B cell (primary cell): Measurements from ENCODE around the gene TMC6. TPM values are rescaled to one million over a fixed set of nuclear protein-coding genes. Genes with fewer than 3 reads are reported as not detected.
A peak's percentile ranks its signal among the peaks of the same experiment; 100 is the strongest.

Experiments
- ATAC-seq: fragments of 200-7000 bp; cut with Tn5 transposase; one replicate; pipeline ENCODE4 v1.10.0; 2021; ENCODE audit warnings: low read depth, mild to moderate bottlenecking, moderate number of reproducible peaks, moderate library complexity
- CTCF ChIA-PET: fragments of 350-600 bp; sonication (Branson Sonifier 250); formaldehyde crosslinking; loops from one replicate; lab custom pipeline; 2021; ENCODE audit warnings: antibody characterized with exemption, inconsistent platforms; lab: Charles Lee
- POLR2A ChIA-PET: fragments of 350-600 bp; sonication (Branson Sonifier 250); formaldehyde crosslinking; loops from one replicate; lab custom pipeline; 2021; ENCODE audit warnings: antibody characterized with exemption; lab: Charles Lee
- DNase-seq: peaks from one replicate; pipeline ENCODE4 v3.0.0; 2013
- H2AFZ ChIP-seq: 2 replicates; pipeline ENCODE4 v1.6.1; 2012; ENCODE audit warnings: mild to moderate bottlenecking, low read depth, low read length; ENCODE audit not compliant: insufficient read depth, poor library complexity, severe bottlenecking
- H3K27ac ChIP-seq, 2 donors: 1 replicate in 1 of 2; 2 replicates in 1 of 2; pipeline ENCODE4 v1.5.1; 2012 to 2013; ENCODE audit warnings: low read length in 2 of 2, mild to moderate bottlenecking in 2 of 2, moderate library complexity in 1 of 2
- H3K27me3 ChIP-seq, 4 experiments: fragments of 200-600 bp in 1 of 4; sonication (generic) in 1 of 4; replicated peaks in 1 of 4; 1 replicate in 2 of 4; 2 replicates in 2 of 4; pipeline versions ENCODE4 v1.6.1 to v1.7.0; 2013 to 2016; ENCODE audit warnings: low read length in 3 of 4, mild to moderate bottlenecking in 2 of 4, mixed read lengths in 1 of 4, moderate library complexity in 1 of 4; ENCODE audit not compliant: insufficient read depth in 4 of 4, control insufficient read depth in 3 of 4; ENCODE audit errors: control extremely low read depth in 1 of 4
- H3K36me3 ChIP-seq, 2 experiments: replicated peaks in 1 of 2; 1 replicate in 1 of 2; 2 replicates in 1 of 2; pipeline versions ENCODE4 v1.6.1 to v1.7.1; 2013; ENCODE audit warnings: low read length in 1 of 2; ENCODE audit not compliant: insufficient read depth in 2 of 2, control insufficient read depth in 1 of 2; ENCODE audit errors: control extremely low read depth in 1 of 2, extremely low read depth in 1 of 2
- H3K4me1 ChIP-seq, 2 donors: fragments of 200-600 bp in 1 of 2; sonication (generic) in 1 of 2; 1 replicate in 1 of 2; 2 replicates in 1 of 2; pipeline versions ENCODE4 v1.5.1 to v1.6.1; 2013 to 2017; ENCODE audit warnings: low read length in 2 of 2; ENCODE audit not compliant: control insufficient read depth in 2 of 2, insufficient read depth in 2 of 2
- H3K4me2 ChIP-seq: replicated peaks from 2 replicates; pipeline ENCODE3; 2012; ENCODE audit warnings: mild to moderate bottlenecking, low read depth, low read length; ENCODE audit not compliant: poor library complexity, severe bottlenecking
- H3K4me3 ChIP-seq, 5 experiments: fragments of 200-600 bp in 1 of 5; sonication (generic) in 1 of 5; 1 replicate in 3 of 5; 2 replicates in 2 of 5; pipeline versions ENCODE4 v1.5.1 to v1.7.0; 2011 to 2016; ENCODE audit warnings: low read length in 4 of 5, mild to moderate bottlenecking in 4 of 5, low read depth in 2 of 5, control low read depth in 1 of 5, moderate library complexity in 1 of 5; ENCODE audit not compliant: insufficient read depth in 1 of 5; ENCODE audit errors: control extremely low read depth in 1 of 5, extremely low read depth in 1 of 5
- H3K79me2 ChIP-seq: fragments of 200-600 bp; sonication (generic); one replicate; pipeline ENCODE4 v1.6.0; 2016; ENCODE audit warnings: low read length; ENCODE audit not compliant: control insufficient read depth, insufficient read depth
- H3K9ac ChIP-seq: fragments of 200-600 bp; sonication (generic); 2 replicates; pipeline ENCODE4 v1.6.1; 2017; ENCODE audit warnings: mild to moderate bottlenecking, low read length, moderate library complexity
- H3K9me3 ChIP-seq, 3 donors: one replicate each; pipeline versions ENCODE4 v1.6.1 to v1.7.1; 2013; ENCODE audit warnings: low read length in 2 of 3; ENCODE audit not compliant: control insufficient read depth in 2 of 3, insufficient read depth in 1 of 3; ENCODE audit errors: control extremely low read depth in 1 of 3
- H4K20me1 ChIP-seq: 2 replicates; pipeline ENCODE4 v1.6.0; 2012; ENCODE audit warnings: mild to moderate bottlenecking, low read length; ENCODE audit not compliant: insufficient read depth, control insufficient read depth, poor library complexity, severe bottlenecking
- H3K27ac Mint-ChIP-seq: one replicate; pipeline ENCODE4 v1.8.0; 2021; ENCODE audit warnings: mixed read lengths
- H3K27me3 Mint-ChIP-seq: one replicate; pipeline ENCODE4 v1.8.0; 2021; ENCODE audit warnings: mixed read lengths
- H3K4me1 Mint-ChIP-seq: one replicate; pipeline ENCODE4 v1.8.0; 2021; ENCODE audit warnings: mixed read lengths
- H3K4me3 Mint-ChIP-seq: one replicate; pipeline ENCODE4 v1.8.0; 2021; ENCODE audit warnings: mixed read lengths
- H3K9me3 Mint-ChIP-seq: one replicate; pipeline ENCODE4 v1.8.0; 2022; ENCODE audit warnings: mixed read lengths; ENCODE audit not compliant: insufficient read depth
- CTCF ChIP-seq: fragments of 200-600 bp; IDR thresholded peaks from one replicate; pipeline ENCODE4 v1.8.0; 2022; ENCODE audit warnings: antibody characterized with exemption, mild to moderate bottlenecking
- EZH2 ChIP-seq: IDR thresholded peaks from 2 replicates; pipeline ENCODE4 v1.6.1; 2012; ENCODE audit warnings: borderline replicate concordance, low read depth, mild to moderate bottlenecking, moderate library complexity, low read length; ENCODE audit not compliant: insufficient read depth, poor library complexity, severe bottlenecking
- WGBS: methylation state at CpG from one replicate; pipeline ENCODE4 v1.1.5; 2013; ENCODE audit warnings: missing lambda C conversion rate; ENCODE audit not compliant: insufficient coverage; 5-methylcytosine and 5-hydroxymethylcytosine counted together
- intact Hi-C: fragments of 100-400 bp; cut with micrococcal nuclease; formaldehyde crosslinking; loops from one replicate; pipeline ENCODE4 v1.10.0; 2022
- polyA plus RNA-seq: library from polyadenylated mRNA; depleted of rRNA; stranded (reverse); fragments of >200 nt; gene quantifications from 2 replicates; pipeline ENCODE4 v1.2.3, GENCODE V29; 2012
- total RNA-seq, 2 donors: library from RNA; stranded (reverse); fragments of 120-200 nt in 1 of 2; gene quantifications; 1 replicate in 1 of 2; 2 replicates in 1 of 2; pipeline versions ENCODE4 v1.2.3 to v1.2.4, GENCODE V29; 2013 to 2022

The TMC6 gene
- total and polyA plus RNA-seq, 2 donors (not counting 1 experiment from before 2014, with no cell fraction given) = 374 to 891 TPM

- intact Hi-C loops = loop anchor here (10.0 kb wide), 1 partner anchor 311 kb away; no protein-coding TSS in a partner anchor
- H3K4me1 ChIP-seq = peaks cover 12 to 22% of the 10 kb centered on the region in 2 donors
- TF ChIP-seq EZH2 (no peak), CTCF (no peak)
Measured at GRCh38 chr17:78113804-78114785, 14.5 kb downstream of the TMC6 start.

More at GRCh38 chr17:78113804-78114785, 14.5 kb downstream of the TMC6 start:
- Histone ChIP-seq H3K4me3 (no peak overlapping the region), H4K20me1 (peaks cover 86% of the 10 kb centered on the region), H3K4me2 (no peak overlapping the region), H2AFZ (no peak overlapping the region), H3K79me2 (peaks cover 14% of the 10 kb centered on the region), H3K27ac (peak overlapping the region; percentile 26 to 43), H3K9ac (no peak overlapping the region), H3K36me3 (peaks cover 0 to 85% of the 10 kb centered on the region in 2 experiments), H3K27me3 (no peaks in the 10 kb centered on the region), H3K9me3 (no peaks in the 10 kb centered on the region)
- ChIA-PET CTCF (interaction anchor here (1.0 to 10.9 kb wide), 17 partner anchors 8 to 308 kb away, joined by 3 to 142 read pairs (median 6); partner anchors contain the start of gene TMC6), POLR2A (interaction anchor here (1.1 to 1.8 kb wide), 3 partner anchors 13 to 62 kb away, joined by 3 to 6 read pairs (median 3); no protein-coding TSS in a partner anchor)
- ATAC-seq = no peak
- peak; percentile 42 for DNase-seq
- Mint-ChIP-seq H3K4me1 (peaks cover 27% of the 10 kb centered on the region), H3K9me3 (no peaks in the 10 kb centered on the region), H3K27me3 (no peaks in the 10 kb centered on the region), H3K27ac (peak overlapping the region; percentile 96), H3K4me3 (no peak overlapping the region)
- WGBS = 87% methylated on average over 24 of the region's 25 CpGs
